ENCODE data around the gene AGBL4. TPM values are rescaled to one million over a fixed set of nuclear protein-coding genes. Genes with fewer than 3 reads are reported as not detected.

The AGBL4 gene
- total RNA-seq, 1 donor from 2014 or later, result under 0.01 TPM

DNA sequence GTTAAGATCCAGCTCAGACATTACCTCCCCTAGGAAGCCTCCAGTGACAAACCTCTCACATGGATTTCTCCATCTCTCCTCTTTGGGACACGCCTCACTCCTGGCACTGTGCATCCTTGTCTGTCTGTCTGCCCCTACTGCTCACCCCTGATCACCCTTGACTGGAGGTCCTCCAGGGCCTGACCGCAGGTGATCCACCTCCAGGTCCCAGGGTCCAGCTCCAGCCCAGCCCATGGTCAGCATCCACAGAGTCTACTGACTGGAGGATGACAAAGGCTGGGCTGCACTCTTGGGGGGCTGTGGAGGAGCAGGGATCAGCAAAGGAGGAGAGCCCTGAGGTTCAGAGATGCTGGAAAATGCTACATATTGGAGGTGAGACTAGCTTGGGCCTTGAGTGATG, 1312.8 kb downstream of the AGBL4 start:
- Histone ChIP-seq H3K9me3 (ENCODE audit: control insufficient read depth in 3 of 3, low read length in 3 of 3) (no peaks in the 10 kb centered on the region), H3K9ac (ENCODE audit: low read depth in 1 of 3, low read length in 3 of 3) (no peak overlapping the region), H3K4me1 (ENCODE audit: control insufficient read depth in 3 of 3, insufficient read depth in 3 of 3, low read length in 3 of 3) (peaks cover 0 to 2% (median 0%) of the 10 kb centered on the region in 3 donors), H3K27ac (ENCODE audit: low read depth, low read length) (no peak overlapping the region), H3K4me3 (ENCODE audit: low read length in 3 of 3) (no peak overlapping the region), H3K27me3 (ENCODE audit: control insufficient read depth in 3 of 3, insufficient read depth in 3 of 3, low read length in 3 of 3) (no peaks in the 10 kb centered on the region), H3K36me3 (ENCODE audit: control insufficient read depth in 3 of 3, insufficient read depth in 3 of 3, low read length in 3 of 3) (no peaks in the 10 kb centered on the region)

DNA sequence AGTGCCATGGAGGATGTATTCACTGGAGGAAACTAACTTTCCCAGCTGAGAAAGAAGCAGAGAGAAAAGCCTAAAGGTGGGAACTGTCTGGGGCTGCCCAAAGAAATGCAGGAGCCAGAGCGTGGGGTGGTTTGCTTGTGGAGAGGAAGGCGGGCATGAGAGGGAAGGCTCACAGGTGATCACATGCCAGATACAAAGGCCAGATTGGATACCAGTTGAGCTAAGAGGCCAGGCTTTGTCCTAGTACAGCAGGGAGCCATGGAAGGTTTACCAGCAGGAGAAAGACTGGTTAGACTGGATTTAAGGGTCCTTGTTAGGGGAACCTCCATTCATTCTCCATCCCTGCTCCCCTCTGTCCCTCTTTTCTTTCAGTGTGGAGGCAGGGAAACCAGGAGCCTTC, 1313.4 kb downstream of the AGBL4 start:
- Histone ChIP-seq H3K27ac (ENCODE audit: low read depth, low read length) (no peak overlapping the region), H3K9me3 (ENCODE audit: control insufficient read depth in 3 of 3, low read length in 3 of 3) (no peaks in the 10 kb centered on the region), H3K9ac (ENCODE audit: low read depth in 1 of 3, low read length in 3 of 3) (no peak overlapping the region), H3K36me3 (ENCODE audit: control insufficient read depth in 3 of 3, insufficient read depth in 3 of 3, low read length in 3 of 3) (no peaks in the 10 kb centered on the region), H3K4me3 (ENCODE audit: low read length in 3 of 3) (no peak overlapping the region), H3K27me3 (ENCODE audit: control insufficient read depth in 3 of 3, insufficient read depth in 3 of 3, low read length in 3 of 3) (no peaks in the 10 kb centered on the region), H3K4me1 (ENCODE audit: control insufficient read depth in 3 of 3, insufficient read depth in 3 of 3, low read length in 3 of 3) (peaks cover 0 to 2% (median 0%) of the 10 kb centered on the region in 3 donors)

DNA sequence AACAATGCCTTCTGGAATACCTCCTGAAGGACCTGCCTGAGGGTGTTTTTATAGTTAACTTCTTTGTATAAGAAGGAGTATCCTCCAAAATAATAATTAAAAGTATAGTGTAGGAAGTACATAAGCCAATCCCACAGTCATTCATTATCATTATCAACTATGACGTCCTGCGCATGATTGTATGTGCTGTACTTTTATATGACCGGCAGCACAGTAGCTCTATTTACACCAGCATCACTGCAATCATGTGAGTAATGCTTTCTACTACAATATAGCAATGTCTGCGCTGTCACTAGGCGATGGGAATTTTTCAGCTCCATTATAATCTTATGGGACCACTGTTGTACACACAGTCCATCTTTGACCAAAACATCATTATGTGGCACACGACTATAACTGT, 1319.0 kb downstream of the AGBL4 start:
- H3K4me3 ChIP-seq (ENCODE audit: low read length in 3 of 3), result no peak overlapping the region
- H3K27ac ChIP-seq (ENCODE audit: low read depth, low read length), result no peak overlapping the region
- H3K9me3 ChIP-seq (ENCODE audit: control insufficient read depth in 3 of 3, low read length in 3 of 3), result no peaks in the 10 kb centered on the region
- peaks cover 0 to 2% (median 0%) of the 10 kb centered on the region in 3 donors for H3K4me1 ChIP-seq (ENCODE audit: control insufficient read depth in 3 of 3, insufficient read depth in 3 of 3, low read length in 3 of 3)
- H3K36me3 ChIP-seq (ENCODE audit: control insufficient read depth in 3 of 3, insufficient read depth in 3 of 3, low read length in 3 of 3), result no peaks in the 10 kb centered on the region
- H3K9ac ChIP-seq (ENCODE audit: low read depth in 1 of 3, low read length in 3 of 3), result no peak overlapping the region
- H3K27me3 ChIP-seq (ENCODE audit: control insufficient read depth in 3 of 3, insufficient read depth in 3 of 3, low read length in 3 of 3), result peaks cover 0 to 5% (median 0%) of the 10 kb centered on the region in 3 donors

DNA sequence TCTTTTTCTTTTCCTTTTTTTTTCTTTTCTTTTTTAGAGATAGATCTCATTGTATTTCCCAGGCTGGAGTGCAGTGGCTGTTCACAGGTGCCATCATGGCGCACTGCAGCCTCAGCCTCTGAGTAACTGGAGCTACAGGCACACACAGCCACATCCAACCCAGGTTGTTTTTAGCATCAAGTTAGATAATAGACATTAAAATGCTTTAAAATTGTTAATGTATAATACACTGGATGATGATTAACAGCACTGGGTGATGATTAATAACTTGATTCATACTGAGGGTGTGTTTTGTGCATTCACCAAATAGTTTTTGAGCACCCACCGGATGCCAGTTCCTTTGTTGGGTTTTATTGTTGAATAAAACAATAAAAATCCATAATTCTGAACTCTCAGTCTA, 1322.3 kb downstream of the AGBL4 start:
- no peak overlapping the region for H3K27ac ChIP-seq (ENCODE audit: low read depth, low read length)
- no peaks in the 10 kb centered on the region for H3K9me3 ChIP-seq (ENCODE audit: control insufficient read depth in 3 of 3, low read length in 3 of 3)
- no peak overlapping the region for H3K4me3 ChIP-seq (ENCODE audit: low read length in 3 of 3)
- H3K4me1 ChIP-seq (ENCODE audit: control insufficient read depth in 3 of 3, insufficient read depth in 3 of 3, low read length in 3 of 3), result no peaks in the 10 kb centered on the region
- H3K27me3 ChIP-seq (ENCODE audit: control insufficient read depth in 3 of 3, insufficient read depth in 3 of 3, low read length in 3 of 3), result peaks cover 0 to 5% (median 0%) of the 10 kb centered on the region in 3 donors
- H3K9ac ChIP-seq (ENCODE audit: low read depth in 1 of 3, low read length in 3 of 3), result no peak overlapping the region
- H3K36me3 ChIP-seq (ENCODE audit: control insufficient read depth in 3 of 3, insufficient read depth in 3 of 3, low read length in 3 of 3), result no peaks in the 10 kb centered on the region

DNA sequence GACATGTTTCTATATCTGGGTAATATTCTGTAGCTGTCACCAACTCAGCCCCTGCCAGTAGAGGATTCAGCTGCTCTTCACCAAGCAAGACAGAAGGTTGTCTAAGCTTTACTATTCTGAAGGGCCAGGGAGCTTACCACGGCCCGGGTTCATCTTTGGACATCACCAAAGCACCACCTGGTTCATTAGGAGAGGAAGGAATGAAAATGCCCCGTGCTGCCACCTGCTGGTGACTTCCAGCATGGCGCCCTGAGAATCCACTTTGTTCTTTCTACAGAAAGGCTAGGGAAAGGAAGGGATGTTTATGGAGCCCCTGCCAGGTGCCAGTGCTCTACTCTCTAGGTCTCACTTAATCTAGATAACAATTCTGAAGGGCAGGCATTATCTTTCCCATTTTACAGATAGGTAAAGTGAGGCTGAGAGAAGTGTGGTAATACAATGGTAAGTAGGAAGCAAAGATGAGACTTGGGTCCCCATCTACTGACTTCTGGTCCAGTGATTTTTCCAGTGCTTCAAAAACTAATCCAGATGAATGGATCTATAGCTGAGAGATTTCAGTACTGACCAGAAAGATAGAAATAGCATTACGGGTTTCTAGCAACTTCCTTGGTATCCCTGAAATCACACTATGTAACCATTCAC, 1326.6 kb downstream of the AGBL4 start:
- Histone ChIP-seq H3K4me3 (ENCODE audit: low read length in 3 of 3) (no peak overlapping the region), H3K9me3 (ENCODE audit: control insufficient read depth in 3 of 3, low read length in 3 of 3) (no peaks in the 10 kb centered on the region), H3K27ac (ENCODE audit: low read depth, low read length) (no peak overlapping the region), H3K27me3 (ENCODE audit: control insufficient read depth in 3 of 3, insufficient read depth in 3 of 3, low read length in 3 of 3) (peaks cover 5 to 19% (median 9%) of the 10 kb centered on the region in 3 donors), H3K9ac (ENCODE audit: low read depth in 1 of 3, low read length in 3 of 3) (no peak overlapping the region), H3K36me3 (ENCODE audit: control insufficient read depth in 3 of 3, insufficient read depth in 3 of 3, low read length in 3 of 3) (no peaks in the 10 kb centered on the region), H3K4me1 (ENCODE audit: control insufficient read depth in 3 of 3, insufficient read depth in 3 of 3, low read length in 3 of 3) (no peaks in the 10 kb centered on the region)

DNA sequence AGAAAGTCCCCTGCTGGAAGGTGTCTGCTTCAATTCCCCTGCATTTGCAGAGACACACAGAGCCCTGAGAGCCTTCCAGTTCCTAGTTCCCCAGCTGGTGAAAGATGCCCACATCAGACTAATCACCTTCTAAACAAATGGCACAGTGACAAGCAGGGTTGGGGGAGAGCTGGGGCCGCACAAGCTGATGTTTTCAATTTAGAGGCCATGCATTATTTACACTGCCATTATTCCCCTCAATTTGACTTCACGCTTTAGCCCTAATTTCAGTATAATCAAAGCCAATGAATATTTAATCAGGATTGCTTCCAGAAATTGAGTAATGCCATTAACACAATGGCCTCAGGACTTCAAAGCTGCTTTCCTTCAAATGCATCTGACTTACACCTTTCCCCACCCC, 1328.6 kb downstream of the AGBL4 start:
- Histone ChIP-seq H3K9me3 (ENCODE audit: control insufficient read depth in 3 of 3, low read length in 3 of 3) (no peaks in the 10 kb centered on the region), H3K27me3 (ENCODE audit: control insufficient read depth in 3 of 3, insufficient read depth in 3 of 3, low read length in 3 of 3) (peaks cover 5 to 25% (median 9%) of the 10 kb centered on the region in 3 donors), H3K36me3 (ENCODE audit: control insufficient read depth in 3 of 3, insufficient read depth in 3 of 3, low read length in 3 of 3) (no peaks in the 10 kb centered on the region), H3K4me3 (ENCODE audit: low read length in 3 of 3) (no peak overlapping the region), H3K27ac (ENCODE audit: low read depth, low read length) (no peak overlapping the region), H3K4me1 (ENCODE audit: control insufficient read depth in 3 of 3, insufficient read depth in 3 of 3, low read length in 3 of 3) (no peaks in the 10 kb centered on the region), H3K9ac (ENCODE audit: low read depth in 1 of 3, low read length in 3 of 3) (no peak overlapping the region)

DNA sequence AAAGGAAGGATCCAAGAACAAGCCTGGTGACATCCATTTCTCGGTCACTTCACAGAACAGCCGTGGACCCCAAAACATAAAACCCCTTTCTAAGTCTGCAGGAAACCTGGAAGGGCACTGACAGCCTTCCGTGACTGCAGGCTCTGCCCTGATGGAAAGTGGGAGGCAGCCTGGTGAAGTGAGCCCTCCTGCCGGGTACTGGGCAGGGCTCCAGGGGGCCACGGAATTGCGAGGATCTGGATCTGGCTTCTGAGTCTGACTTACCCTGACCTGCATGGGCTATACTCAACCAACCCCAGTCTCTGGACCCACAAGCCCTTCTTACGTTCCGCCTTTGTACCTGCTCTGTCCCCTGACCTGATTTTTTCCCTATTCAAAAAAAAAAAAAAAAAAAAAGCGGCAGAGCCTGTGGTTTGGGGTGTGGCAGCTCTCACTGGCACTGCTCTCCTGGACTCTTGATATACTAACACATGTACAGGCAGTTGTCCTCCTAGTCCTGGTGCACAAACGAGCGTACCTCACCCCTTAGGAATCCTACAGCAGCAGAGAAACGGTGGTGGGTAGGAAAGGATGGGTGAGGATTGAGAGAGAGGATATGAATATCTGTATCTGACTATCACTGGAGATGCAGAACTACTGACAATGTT, 1330.0 kb downstream of the AGBL4 start:
- Histone ChIP-seq H3K4me1 (ENCODE audit: control insufficient read depth in 3 of 3, insufficient read depth in 3 of 3, low read length in 3 of 3) (no peaks in the 10 kb centered on the region), H3K27ac (ENCODE audit: low read depth, low read length) (no peak overlapping the region), H3K4me3 (ENCODE audit: low read length in 3 of 3) (no peak overlapping the region), H3K9me3 (ENCODE audit: control insufficient read depth in 3 of 3, low read length in 3 of 3) (no peaks in the 10 kb centered on the region), H3K36me3 (ENCODE audit: control insufficient read depth in 3 of 3, insufficient read depth in 3 of 3, low read length in 3 of 3) (no peaks in the 10 kb centered on the region), H3K27me3 (ENCODE audit: control insufficient read depth in 3 of 3, insufficient read depth in 3 of 3, low read length in 3 of 3) (peaks cover 5 to 23% (median 9%) of the 10 kb centered on the region in 3 donors), H3K9ac (ENCODE audit: low read depth in 1 of 3, low read length in 3 of 3) (no peak overlapping the region)

DNA sequence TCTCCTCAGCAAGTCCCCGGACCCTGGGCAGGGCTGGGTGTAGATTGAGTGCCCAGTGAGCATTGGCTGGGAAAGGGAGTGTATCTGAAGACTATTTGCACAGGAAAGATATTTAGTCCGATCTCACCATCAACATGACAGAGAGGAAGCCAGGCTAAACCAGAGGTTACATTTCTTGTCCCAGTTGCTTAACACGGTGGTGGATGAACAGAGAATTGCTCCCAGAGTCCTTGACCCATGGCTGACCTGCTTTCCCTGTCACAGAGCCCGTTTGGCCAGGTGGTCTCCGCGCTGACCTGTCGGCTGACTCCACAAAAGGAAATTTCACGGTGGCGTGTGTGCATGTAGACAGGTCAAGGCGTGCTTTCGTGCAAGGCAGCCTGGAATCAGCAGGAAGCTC, 1330.6 kb downstream of the AGBL4 start:
- no peaks in the 10 kb centered on the region for H3K4me1 ChIP-seq (ENCODE audit: control insufficient read depth in 3 of 3, insufficient read depth in 3 of 3, low read length in 3 of 3)
- H3K9me3 ChIP-seq (ENCODE audit: control insufficient read depth in 3 of 3, low read length in 3 of 3), result no peaks in the 10 kb centered on the region
- H3K27ac ChIP-seq (ENCODE audit: low read depth, low read length), result no peak overlapping the region
- H3K4me3 ChIP-seq (ENCODE audit: low read length in 3 of 3), result no peak overlapping the region
- H3K36me3 ChIP-seq (ENCODE audit: control insufficient read depth in 3 of 3, insufficient read depth in 3 of 3, low read length in 3 of 3), result no peaks in the 10 kb centered on the region
- peaks cover 5 to 23% (median 9%) of the 10 kb centered on the region in 3 donors for H3K27me3 ChIP-seq (ENCODE audit: control insufficient read depth in 3 of 3, insufficient read depth in 3 of 3, low read length in 3 of 3)
- no peak overlapping the region for H3K9ac ChIP-seq (ENCODE audit: low read depth in 1 of 3, low read length in 3 of 3)

DNA sequence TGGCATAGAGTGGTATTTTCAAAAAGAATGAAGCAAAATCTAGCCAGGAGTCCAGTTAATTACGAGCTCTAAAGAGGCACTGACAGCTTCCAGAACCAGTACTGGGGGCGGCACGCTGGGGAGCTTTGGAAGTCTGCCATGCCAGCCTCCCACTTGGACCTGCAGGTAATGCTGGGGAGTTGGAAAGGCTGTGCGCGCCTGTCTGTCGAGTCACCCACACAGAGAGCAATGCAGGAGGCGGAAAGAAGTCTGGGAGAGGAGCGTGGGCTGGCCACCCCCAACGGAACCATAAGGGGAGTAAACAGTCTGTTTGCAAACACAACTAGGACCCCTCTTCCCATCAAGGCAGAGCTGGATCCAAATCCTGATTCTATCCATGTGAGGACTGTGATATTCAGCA, 1331.5 kb downstream of the AGBL4 start:
- no peak overlapping the region for H3K27ac ChIP-seq (ENCODE audit: low read depth, low read length)
- H3K9ac ChIP-seq (ENCODE audit: low read depth in 1 of 3, low read length in 3 of 3), result no peak overlapping the region
- H3K4me1 ChIP-seq (ENCODE audit: control insufficient read depth in 3 of 3, insufficient read depth in 3 of 3, low read length in 3 of 3), result no peaks in the 10 kb centered on the region
- peaks cover 5 to 23% (median 9%) of the 10 kb centered on the region in 3 donors for H3K27me3 ChIP-seq (ENCODE audit: control insufficient read depth in 3 of 3, insufficient read depth in 3 of 3, low read length in 3 of 3)
- no peaks in the 10 kb centered on the region for H3K9me3 ChIP-seq (ENCODE audit: control insufficient read depth in 3 of 3, low read length in 3 of 3)
- H3K4me3 ChIP-seq (ENCODE audit: low read length in 3 of 3), result no peak overlapping the region
- no peaks in the 10 kb centered on the region for H3K36me3 ChIP-seq (ENCODE audit: control insufficient read depth in 3 of 3, insufficient read depth in 3 of 3, low read length in 3 of 3)

DNA sequence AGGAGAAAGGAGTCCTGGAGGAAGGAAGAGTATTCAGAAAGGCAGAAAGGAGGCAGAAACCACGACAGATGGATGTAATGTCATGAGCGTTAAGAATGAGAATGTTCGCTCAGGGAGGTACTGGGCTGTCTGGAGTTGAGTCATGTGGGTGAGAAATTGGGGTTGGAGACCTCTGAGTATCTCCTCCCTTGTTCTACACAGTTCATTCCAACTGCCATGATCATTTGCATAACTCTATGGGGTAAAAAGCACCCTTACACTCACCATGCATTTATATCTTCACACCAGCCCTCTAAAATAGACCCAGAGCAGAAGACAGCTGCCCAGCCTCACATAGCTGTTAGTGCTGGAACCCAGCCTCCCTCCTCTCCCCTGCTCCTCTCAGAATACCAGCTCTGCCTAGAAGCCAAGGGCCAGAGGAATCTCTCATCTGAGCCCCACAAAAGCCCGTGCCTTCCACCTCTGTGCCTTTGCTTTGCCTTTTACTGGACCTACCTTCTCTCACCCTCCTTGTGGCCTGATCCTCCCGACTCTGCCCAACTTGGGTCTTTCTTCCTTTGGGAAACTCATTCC, 1332.2 kb downstream of the AGBL4 start:
- H3K9ac ChIP-seq (ENCODE audit: low read depth in 1 of 3, low read length in 3 of 3), result no peak overlapping the region
- H3K36me3 ChIP-seq (ENCODE audit: control insufficient read depth in 3 of 3, insufficient read depth in 3 of 3, low read length in 3 of 3), result no peaks in the 10 kb centered on the region
- peaks cover 5 to 23% (median 9%) of the 10 kb centered on the region in 3 donors for H3K27me3 ChIP-seq (ENCODE audit: control insufficient read depth in 3 of 3, insufficient read depth in 3 of 3, low read length in 3 of 3)
- H3K4me3 ChIP-seq (ENCODE audit: low read length in 3 of 3), result no peak overlapping the region
- H3K4me1 ChIP-seq (ENCODE audit: control insufficient read depth in 3 of 3, insufficient read depth in 3 of 3, low read length in 3 of 3), result no peaks in the 10 kb centered on the region
- H3K27ac ChIP-seq (ENCODE audit: low read depth, low read length), result no peak overlapping the region
- H3K9me3 ChIP-seq (ENCODE audit: control insufficient read depth in 3 of 3, low read length in 3 of 3), result no peaks in the 10 kb centered on the region

All from skeletal muscle tissue (tissue), 4 donors.